GM19324 (cell line): ENCODE measurements around the gene MTTP.
"Not testable (repeated sequence)": the region's sequence is repeated elsewhere in the genome, so short reads cannot be mapped to it uniquely, and the experiment has no call there.

Source experiments
- ATAC-seq: cut with Tn5 transposase; IDR thresholded peaks from one replicate; pipeline ENCODE4 v1.9.1; 2021; ENCODE audit warnings: mild to moderate bottlenecking, moderate library complexity; ENCODE audit not compliant: unreplicated experiment, low FRiP score

The MTTP gene

DNA sequence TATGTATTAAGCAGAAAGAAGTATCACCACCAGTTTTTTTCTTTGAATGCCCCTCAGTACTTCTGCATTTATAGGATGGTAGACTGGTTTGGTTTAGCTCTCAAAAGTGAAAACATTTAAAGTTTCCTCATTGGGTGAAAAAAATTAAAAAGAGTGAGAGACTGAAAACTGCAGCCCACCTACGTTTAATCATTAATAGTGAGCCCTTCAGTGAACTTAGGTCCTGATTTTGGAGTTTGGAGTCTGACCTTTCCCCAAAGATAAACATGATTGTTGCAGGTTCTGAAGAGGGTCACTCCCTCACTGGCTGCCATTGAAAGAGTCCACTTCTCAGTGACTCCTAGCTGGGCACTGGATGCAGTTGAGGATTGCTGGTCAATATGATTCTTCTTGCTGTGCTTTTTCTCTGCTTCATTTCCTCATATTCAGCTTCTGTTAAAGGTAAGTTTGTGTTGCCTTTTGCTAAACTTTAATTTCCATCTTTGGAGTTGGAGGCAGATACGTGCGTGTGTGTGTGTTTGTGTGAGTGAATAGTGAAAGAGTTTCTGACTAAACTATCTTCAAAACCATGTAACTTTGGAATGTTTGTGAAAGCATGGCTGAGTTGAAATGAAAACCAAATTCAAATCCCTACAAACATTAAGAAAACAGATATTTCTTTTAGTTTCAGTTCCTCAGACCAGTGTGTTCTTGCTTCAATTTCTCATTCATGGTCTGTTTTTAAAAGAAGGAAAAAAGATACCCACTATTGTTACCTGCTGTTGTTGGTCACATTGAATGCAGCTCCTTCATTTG lies at the start of gene MTTP:
TSS of gene MTTP (plus strand) at position 295 of the 795 bp plus-strand sequence. CDS start at position 381, 86 bp downstream.
- peak; percentile 87 for ATAC-seq

DNA sequence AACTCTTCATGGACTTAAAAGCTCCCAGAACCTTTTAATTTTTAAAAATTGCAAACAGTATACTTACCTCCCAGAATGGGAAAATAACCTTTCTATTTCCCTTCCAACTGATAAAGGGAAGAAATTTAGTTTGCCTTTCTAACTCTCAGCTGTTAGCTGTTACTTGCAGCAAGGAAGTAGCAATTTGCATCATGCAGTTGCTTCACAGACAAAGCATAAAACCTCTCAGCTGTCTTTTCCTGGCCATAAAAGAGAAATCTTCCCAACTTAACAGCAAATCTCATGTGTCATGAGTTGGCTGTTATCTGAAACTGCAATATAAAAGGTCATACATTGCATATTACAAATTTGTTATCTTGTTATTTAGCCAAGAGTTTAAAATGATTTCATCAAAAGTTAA lies 45.4 kb upstream of the MTTP start:
- ATAC-seq: no peak

- ATAC-seq: no peak
Observed at GRCh38 chr4:99529956-99530355, 44.7 kb upstream of the MTTP start.

DNA sequence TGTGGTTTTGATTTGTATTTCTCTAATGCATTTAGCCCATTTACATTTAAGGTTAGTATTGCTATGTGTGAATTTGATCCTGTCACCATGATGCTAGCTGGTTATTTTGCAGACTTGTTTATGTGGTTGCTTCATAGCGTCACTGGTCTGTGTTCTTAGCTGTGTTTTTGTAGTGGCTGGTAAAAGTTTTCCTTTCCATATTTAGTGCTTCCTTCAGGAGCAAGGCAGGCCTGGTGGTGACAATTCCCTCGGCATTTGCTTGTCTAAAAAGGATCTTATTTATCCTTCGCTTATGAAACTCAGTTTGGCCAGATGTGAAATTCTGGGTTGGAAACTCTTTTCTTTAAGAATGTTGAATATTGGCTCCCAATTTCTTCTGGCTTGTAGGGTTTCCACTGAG lies 39.9 kb upstream of the MTTP start:
- not testable (repeated sequence) for ATAC-seq

- ATAC-seq: no peak
Observed at GRCh38 chr4:99536271-99536670, 38.4 kb upstream of the MTTP start.

GRCh38 chr4:99536848-99537247 lies 37.8 kb upstream of the MTTP start:
- no peak for ATAC-seq

GRCh38 chr4:99537674-99538073 lies 37.0 kb upstream of the MTTP start:
- ATAC-seq: no peak

DNA sequence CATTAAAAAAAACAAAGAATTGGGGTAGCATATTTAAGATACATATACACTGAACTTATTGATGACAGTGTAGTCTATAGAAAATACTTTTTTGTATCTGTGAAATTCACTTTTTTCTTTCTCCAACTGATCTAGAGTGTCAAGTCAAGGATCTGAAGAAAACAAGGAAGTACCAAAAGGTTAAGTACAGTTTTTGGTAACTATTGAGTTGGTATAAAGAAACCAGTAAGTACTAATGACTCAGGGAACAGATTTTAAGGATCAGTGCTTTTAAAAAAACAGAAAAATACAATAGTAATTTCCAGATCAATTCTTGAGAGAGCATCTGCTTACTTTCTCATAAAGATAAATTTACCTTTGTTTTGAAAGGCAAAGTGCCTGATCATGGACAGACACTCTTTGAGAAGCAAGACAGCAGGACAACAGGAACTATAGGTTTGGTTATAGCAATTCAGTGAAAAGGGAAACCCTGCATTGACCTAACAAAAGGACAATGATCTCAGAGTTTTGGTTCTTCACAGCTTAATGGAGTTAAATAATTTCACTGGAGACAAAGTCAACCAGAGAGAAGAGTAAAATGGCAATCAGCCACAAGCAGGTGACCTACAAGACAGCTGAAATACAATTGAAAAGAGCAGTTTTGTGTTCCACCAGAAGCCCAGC lies 34.2 kb upstream of the MTTP start:
- ATAC-seq: no peak

- ATAC-seq: no peak
Observed at GRCh38 chr4:99552872-99553271, 21.8 kb upstream of the MTTP start.

GRCh38 chr4:99563310-99564186 lies 11.1 kb upstream of the MTTP start, which contains the start of gene TRMT10A:
TSS of gene TRMT10A (minus strand) at chr4:99564039. CDS start at chr4:99559338, 4,701 bp downstream.
- ATAC-seq: peak; percentile 99

GRCh38 chr4:99564921-99565320 lies 9.7 kb upstream of the MTTP start:
- no peak for ATAC-seq

DNA sequence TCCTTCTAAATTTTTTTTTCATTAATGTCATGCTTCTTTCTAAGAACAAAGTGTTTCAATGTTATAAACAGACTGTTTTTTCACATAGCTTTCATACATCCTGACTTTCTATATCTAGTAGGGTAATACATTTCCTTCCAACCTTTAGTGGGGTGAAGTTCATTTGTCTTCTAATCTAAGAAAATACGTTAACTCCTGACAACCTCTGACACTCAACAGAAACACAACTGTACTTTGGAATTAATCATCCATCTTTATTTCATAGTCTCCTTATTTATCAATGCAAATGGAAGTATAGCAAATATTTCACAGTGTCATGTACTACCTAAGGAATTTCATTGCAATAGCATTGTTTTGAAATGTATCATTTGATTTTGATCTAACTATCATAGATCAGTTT lies 2.7 kb upstream of the MTTP start:
- ATAC-seq: no peak

DNA sequence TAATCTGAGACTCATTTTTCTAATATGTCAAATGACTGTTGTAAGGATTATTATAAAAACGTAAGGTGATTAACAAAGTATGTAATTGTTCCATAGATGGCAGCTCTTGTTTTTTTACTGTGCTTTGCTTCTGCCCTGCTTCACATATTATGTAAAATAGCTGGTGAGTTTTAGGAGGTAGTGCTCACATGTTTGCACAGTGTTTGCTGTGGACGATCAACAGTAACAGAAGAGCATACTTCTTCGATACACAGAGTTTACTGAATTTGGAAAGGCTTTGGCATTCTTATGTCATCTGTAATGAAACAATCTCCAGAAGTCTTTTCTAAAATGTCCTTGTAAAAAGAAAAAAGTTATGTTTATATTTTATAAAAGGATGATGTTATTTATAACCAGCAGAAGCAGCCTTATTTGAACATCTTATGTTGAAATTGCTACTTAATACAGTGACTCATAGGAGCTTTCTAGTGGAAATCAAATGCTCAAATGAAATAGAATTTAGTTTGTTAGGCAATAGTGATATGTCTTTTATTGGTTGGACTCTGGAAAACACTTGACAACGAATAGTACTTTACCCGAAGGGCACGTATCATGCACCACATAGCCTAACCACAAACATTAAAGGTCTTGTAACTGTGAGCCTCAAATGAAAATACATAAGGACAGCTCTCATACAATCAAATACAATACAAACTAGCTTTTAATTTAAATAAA lies 1.9 kb upstream of the MTTP start:
- ATAC-seq: no peak

DNA sequence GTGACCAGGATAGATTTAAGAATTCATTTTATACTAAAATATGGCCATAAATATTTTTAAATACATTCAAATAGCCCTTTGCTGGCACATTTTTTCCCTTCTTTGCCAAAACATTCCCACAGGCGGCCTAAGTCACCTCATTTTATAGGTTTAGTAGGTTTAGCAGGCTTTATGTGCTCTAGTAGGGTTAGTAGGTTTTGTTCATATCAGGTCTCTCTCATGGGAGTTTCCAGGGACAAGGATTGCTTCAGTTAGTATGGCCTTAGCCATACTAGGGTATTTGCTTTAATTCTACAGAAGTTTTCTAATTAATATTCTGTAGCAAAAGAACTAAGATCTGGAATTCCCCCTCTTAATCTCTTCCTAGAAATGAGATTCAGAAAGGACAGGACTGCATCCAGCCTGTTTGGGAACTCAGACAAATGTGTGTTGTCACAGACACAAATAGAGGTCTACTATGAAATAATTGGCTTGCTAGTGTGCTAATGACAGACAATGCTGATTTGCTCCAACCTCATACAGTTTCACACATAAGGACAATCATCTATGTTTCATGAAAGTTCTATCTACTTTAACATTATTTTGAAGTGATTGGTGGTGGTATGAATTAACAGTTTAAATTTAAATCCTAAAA lies 772 bp upstream of the MTTP start:
- no peak for ATAC-seq

GRCh38 chr4:99578714-99579113 lies 4.1 kb downstream of the MTTP start:
- no peak for ATAC-seq

DNA sequence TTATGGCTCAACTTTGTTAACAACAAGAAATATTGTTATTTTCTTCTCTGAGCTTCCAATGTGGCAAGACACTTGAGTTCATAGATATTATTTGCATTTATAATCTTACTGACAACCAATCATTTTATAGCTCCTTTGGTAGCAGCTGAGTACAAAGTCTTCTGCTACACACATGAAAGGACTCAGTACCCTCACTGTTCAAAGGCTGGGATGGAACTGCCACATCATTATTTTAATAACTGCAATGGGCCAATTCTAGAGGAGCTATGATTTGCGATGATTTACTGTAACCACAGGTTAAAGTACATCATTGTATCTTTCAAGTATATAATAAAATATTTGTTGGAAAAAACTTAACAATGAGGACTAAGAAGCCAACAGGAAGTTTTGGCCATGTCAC lies 10.9 kb downstream of the MTTP start:
- ATAC-seq: no peak

- no peak for ATAC-seq
Observed at GRCh38 chr4:99586322-99586721, 11.7 kb downstream of the MTTP start.

DNA sequence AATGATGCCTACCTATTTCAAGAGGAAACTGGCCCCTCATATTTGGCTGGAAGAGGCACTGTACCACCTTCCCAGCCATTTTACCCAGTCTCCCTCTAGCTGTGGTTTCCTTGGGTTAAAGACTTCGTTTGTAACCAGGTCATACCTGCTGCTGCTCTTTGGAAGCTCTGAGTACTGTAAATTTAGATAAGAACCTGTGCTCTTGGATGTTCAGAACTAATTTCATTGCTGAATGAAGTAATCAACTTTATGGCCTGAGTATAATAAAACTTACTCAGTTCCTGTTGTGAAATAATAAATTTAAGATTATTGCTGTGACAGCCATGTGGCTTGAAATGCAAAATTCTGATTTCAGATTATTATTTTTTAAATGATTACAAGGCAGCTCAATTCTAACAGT lies 12.2 kb downstream of the MTTP start:
- no peak for ATAC-seq

GRCh38 chr4:99587309-99587708 lies 12.7 kb downstream of the MTTP start:
- ATAC-seq: no peak

- ATAC-seq: no peak
Observed at GRCh38 chr4:99587803-99588202, 13.2 kb downstream of the MTTP start.
